ENCODE measurements around the gene SLC52A3. TPM values are rescaled to one million over a fixed set of nuclear protein-coding genes. Genes with fewer than 3 reads are reported as not detected.

The SLC52A3 gene
- total and polyA plus RNA-seq, 9 of the 15 experiments (the other 6 are each of a cell fraction or from before 2014, with no cell fraction given): 0.06 to 0.60 (median 0.11) TPM

GRCh38 chr20:732727-733126, 35.6 kb downstream of the SLC52A3 start:
- 0 out of 2 replicates have a peak overlapping the region, but pooled peaks have one; percentile 32 for H2AFZ ChIP-seq (ENCODE audit: low read depth, low read length)
- peaks cover 5 to 11% of the 10 kb centered on the region in 2 experiments; a peak in 4 of 5 replicates for H3K4me1 ChIP-seq (replicated peaks in 1 of 2; ENCODE audit: control insufficient read depth in 2 of 2, insufficient read depth in 2 of 2, low read length in 2 of 2)
- H3K4me2 ChIP-seq (ENCODE audit: insufficient read depth, low read length): no peak overlapping the region
- 38% methylated on average over 3 of the region's 3 CpGs for WGBS (ENCODE audit: insufficient coverage, low coverage, missing lambda C conversion rate)
- H3K9me1 ChIP-seq (ENCODE audit: control insufficient read depth, insufficient read depth, low read length): no peaks in the 10 kb centered on the region
- no peaks in the 10 kb centered on the region for H3K79me2 ChIP-seq (ENCODE audit: control insufficient read depth, insufficient read depth, low read length)
- H3K9ac ChIP-seq (ENCODE audit: insufficient read depth in 1 of 2, low read depth in 2 of 2, low read length in 2 of 2): no peak overlapping the region
- no TSS peak for BruUV-seq (replicated peaks)
- no peak for ATAC-seq
- H3K27ac ChIP-seq (ENCODE audit: extremely low read depth, low read depth, low read length): no peak overlapping the region
- in situ Hi-C loops (cut with MboI): no loop called here
- CTCF ChIA-PET (ENCODE audit: low intra/inter-chr PET ratio): no interaction called here
- no peak overlapping the region for H3K4me3 ChIP-seq
- intact Hi-C loops (cut with micrococcal nuclease): no loop called here
- no peak for DNase-seq (ENCODE audit: extremely low read depth in 1 of 4, low spot score in 3 of 4)
- POLR2A ChIA-PET: no interaction called here
- no peaks in the 10 kb centered on the region for H3K36me3 ChIP-seq (ENCODE audit: control insufficient read depth, insufficient read depth, low read length)
- no peaks in the 10 kb centered on the region for H4K20me1 ChIP-seq (replicated peaks; ENCODE audit: control insufficient read depth, insufficient read depth, low read length)
- H3K9me3 ChIP-seq (replicated peaks; ENCODE audit: control insufficient read depth, insufficient read depth, low read depth, low read length): no peaks in the 10 kb centered on the region
- FAIRE-seq: no peak
- no peaks in the 10 kb centered on the region for H3K27me3 ChIP-seq (ENCODE audit: control insufficient read depth in 2 of 2, insufficient read depth in 2 of 2, low read length in 2 of 2)
- no peak for TF ChIP-seq NEUROD1 (IDR thresholded peaks at IDR 0.05; ENCODE audit: borderline replicate concordance, low read depth, low read length, partially characterized antibody)
- no peak for TF ChIP-seq HNRNPLL (IDR thresholded peaks at IDR 0.05; ENCODE audit: low read depth, low read length, poor library complexity, severe bottlenecking)
- peak; percentile 60 for TF ChIP-seq TFE3 (CRISPR knock-in tag; IDR thresholded peaks at IDR 0.05)
- no peak for TF ChIP-seq TSC22D4 (tag; IDR thresholded peaks at IDR 0.05)
- TF ChIP-seq CHD4 (IDR thresholded peaks at IDR 0.05; ENCODE audit: insufficient read depth, insufficient replicate concordance, low read depth, low read length, poor library complexity, severe bottlenecking): no peak
- peak; percentile 65 for TF ChIP-seq RAD51 (IDR thresholded peaks at IDR 0.05; ENCODE audit: borderline replicate concordance, low read depth)
- TF ChIP-seq TCF7 (IDR thresholded peaks at IDR 0.05; ENCODE audit: borderline replicate concordance): no peak
- peak; percentile 10; the same call in 1 of the 2 replicates for TF ChIP-seq CBFA2T2 (conservative IDR thresholded peaks at IDR 0.05)
- TF ChIP-seq OTX1 (CRISPR knock-in tag; IDR thresholded peaks at IDR 0.05): no peak
- TF ChIP-seq ILF3 (IDR thresholded peaks at IDR 0.05; ENCODE audit: borderline replicate concordance): no peak
- TF ChIP-seq TOE1 (IDR thresholded peaks at IDR 0.05; ENCODE audit: borderline replicate concordance): peak; percentile 42; the same call in 1 of the 2 replicates
- no peak for TF ChIP-seq TOE1 (CRISPR knock-in tag; IDR thresholded peaks at IDR 0.05; ENCODE audit: borderline replicate concordance, low read depth)
- no peak for TF ChIP-seq KAT7 (CRISPR knock-in tag; IDR thresholded peaks at IDR 0.05; ENCODE audit: borderline replicate concordance)
- no peak for TF ChIP-seq NFRKB (IDR thresholded peaks at IDR 0.05; ENCODE audit: low read depth)
- no peak for TF ChIP-seq ZNF133 (CRISPR knock-in tag; IDR thresholded peaks at IDR 0.05)
- peak; percentile 42; the same call in 1 of the 2 replicates for TF ChIP-seq USF2 (CRISPR knock-in tag; IDR thresholded peaks at IDR 0.05)
- no peak for TF ChIP-seq ZHX1 (conservative IDR thresholded peaks at IDR 0.05; ENCODE audit: low read length)

Data from K562 (cell line).